ENCODE measurements around the gene HCN3.
"Not testable (repeated sequence)": the region's sequence is repeated elsewhere in the genome, so short reads cannot be mapped to it uniquely, and the experiment has no call there.

The HCN3 gene

DNA sequence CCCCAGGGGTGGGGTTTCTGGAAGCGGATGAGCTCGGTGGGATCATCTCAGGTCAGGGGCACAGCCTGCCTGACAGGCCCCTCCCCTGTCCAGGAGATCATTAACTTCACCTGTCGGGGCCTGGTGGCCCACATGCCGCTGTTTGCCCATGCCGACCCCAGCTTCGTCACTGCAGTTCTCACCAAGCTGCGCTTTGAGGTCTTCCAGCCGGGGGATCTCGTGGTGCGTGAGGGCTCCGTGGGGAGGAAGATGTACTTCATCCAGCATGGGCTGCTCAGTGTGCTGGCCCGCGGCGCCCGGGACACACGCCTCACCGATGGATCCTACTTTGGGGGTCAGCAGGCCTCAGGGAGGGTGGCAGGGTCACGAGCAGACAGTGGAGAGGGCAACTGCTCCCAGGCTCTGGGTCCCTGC, 8.4 kb downstream of the HCN3 start:
- DNase-seq: no peak

DNA sequence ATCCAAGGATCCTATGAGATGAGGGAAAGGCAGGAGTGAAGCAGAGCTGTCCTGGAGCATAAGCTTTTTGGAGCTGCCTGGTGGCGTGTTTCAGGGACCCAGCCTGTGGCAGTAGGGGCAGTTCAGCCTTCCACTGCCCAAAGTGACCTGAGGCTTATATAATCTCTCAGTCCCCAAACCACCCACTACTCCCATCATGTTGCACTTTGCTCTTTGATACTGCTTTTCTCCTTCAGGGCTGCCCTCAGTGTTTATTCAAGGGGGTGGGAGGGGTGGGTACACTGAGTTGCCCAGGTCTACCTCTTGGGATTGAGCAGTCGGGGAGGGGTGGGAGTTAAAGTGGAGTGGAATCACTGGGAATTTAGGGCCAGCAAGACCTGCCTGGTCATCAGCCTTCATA, 9.3 kb downstream of the HCN3 start:
- DNase-seq: no peak

- no peak for DNase-seq
These were observed 10.8 kb downstream of the HCN3 start for GRCh38 chr1:155287987-155288543.

- not testable (repeated sequence) for DNase-seq
These were observed 13.7 kb downstream of the HCN3 start for GRCh38 chr1:155291006-155291405.

- DNase-seq: no peak
These were observed 16.0 kb downstream of the HCN3 start for GRCh38 chr1:155293086-155293749.

DNA sequence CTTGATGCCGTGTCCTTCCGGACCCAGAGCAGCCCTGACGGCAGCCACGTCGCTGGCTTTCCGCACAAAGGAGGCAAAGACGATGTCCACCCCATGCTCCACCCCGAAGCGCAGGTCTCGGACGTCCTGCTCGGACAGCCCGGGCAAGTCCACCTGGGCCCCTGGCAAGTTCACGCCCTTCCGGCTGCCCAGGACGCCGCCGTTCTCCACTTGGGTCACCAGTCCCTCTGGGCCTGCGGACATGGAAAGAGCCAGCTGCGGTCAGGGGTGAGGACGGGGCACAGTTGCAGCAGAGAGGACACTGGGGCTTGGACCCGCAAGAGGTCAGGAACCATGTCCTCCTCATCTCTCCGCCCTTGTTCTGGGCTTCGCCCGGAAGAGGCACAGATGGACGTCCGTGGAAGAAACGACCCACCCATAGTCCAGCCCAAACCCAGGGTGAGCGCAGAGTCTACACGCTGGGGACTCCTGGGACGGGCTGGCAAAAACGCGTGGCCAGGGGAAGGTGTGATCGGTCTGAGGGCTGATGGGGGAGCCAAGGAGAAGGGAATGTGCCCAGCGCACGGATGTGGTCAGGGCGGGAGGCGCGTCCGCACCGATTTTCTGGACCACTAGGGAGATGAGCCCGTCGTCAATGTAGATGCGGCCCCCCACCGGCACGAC, 17.4 kb downstream of the HCN3 start:
- DNase-seq: no peak

GRCh38 chr1:155295183-155295941, 18.1 kb downstream of the HCN3 start:
- no peak for DNase-seq

DNA sequence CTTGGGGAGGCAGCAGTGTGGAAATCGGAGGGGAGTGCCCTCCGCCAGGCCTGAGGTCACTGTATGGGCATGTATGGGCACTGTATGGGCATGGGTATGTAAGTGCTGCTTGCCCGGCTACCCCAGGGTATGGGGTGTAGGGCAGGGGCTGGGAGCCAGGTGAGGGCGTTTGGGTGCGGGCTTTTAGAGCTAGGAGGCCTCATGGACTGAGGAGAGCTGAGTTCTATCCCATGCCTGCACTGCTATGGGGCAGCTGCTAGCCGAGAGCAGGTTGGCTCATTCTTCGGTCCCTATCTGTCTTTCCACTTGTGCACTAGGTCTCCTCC, 18.6 kb downstream of the HCN3 start:
- DNase-seq: no peak

GRCh38 chr1:155296661-155297060, 19.4 kb downstream of the HCN3 start:
- DNase-seq: no peak

- DNase-seq: no peak
These were observed 20.1 kb downstream of the HCN3 start for GRCh38 chr1:155297384-155297783.

DNA sequence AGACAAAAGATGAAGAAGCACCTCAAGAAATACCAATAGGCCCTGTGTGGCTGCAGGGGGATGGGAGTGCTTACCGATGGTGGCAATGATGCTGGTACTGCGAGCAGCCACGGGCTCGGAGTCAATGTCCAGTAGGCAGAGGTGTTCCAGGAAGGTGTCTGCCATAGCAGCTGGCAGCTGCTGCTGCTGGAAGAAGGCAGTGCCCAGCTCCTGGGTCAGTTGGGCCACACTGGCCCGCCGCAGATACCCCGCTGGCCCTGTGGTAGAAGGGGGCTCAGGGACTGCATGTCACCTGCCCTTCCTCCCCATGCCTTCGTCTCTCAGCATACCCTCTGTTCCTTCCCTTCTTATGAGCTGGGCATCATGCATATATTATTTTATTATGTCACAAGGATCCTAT, 22.8 kb downstream of the HCN3 start:
- no peak for DNase-seq

DNA sequence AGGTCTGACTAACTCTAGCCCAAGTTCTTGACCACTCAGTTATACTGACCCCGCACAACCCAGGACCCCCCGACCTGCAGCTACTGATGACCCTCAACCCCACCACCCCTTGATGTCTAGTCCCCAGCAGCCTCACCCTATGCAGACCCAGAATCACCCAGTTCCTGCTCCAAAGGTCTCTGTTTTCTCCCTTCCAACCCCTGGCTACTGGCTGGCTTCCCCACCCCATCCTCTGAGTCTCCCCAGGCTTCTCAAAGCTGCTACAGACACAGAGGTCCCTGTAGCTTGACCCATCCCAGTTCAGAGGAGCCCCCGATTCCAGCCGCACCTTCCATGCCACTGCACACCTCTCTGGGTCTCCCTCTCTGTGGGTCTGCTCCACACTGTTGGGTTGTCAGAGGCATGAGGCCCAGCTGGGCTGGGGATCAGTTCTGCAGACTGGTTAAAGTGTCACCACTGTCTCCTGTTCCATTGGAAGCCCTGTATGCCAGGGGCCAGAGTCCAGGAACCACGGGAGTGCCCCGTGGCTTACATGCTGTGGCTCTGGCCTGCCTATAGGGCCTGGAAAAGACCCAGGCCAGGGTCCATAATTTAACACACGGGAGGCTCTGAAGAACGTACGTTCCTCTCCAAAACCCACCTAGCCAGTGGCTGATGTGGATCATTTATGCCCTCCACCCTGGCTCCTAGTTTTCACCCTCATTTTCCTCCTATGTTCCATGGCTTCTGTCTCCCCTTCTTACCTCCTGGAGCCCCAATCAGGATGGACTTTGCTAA, 23.5 kb downstream of the HCN3 start:
- no peak for DNase-seq

- no peak for DNase-seq
These were observed 24.1 kb downstream of the HCN3 start, which contains the start of gene PKLR for GRCh38 chr1:155301342-155301841. TSS of gene PKLR (minus strand) at chr1:155301438. CDS start at chr1:155301395, 43 bp downstream.

- DNase-seq: no peak
These were observed 27.3 kb downstream of the HCN3 start for GRCh38 chr1:155304558-155305063.

DNA sequence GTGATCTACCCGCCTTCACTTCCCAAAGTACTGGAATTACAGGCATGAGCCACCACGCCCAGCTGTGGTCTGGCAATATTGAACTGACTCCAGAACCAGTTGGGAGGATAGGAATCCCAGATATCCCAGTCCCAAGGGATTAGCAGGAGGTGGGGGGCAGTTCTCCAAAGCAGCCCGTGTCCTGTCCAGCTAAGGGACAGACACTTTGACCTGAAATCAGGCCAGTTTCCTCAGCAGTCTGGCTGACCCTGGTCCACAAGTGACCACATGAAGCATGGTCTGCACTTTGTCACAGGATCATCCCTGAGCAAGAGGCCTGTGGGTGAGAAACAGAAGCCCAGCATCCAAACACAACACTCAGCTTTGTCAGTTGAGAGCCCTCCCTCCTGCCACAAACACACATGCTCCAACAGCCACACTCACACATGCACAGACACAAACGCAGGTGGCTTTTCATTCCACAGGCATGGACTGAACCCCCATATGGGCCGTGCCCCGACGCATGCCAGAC, 28.7 kb downstream of the HCN3 start:
- DNase-seq: no peak

DNA sequence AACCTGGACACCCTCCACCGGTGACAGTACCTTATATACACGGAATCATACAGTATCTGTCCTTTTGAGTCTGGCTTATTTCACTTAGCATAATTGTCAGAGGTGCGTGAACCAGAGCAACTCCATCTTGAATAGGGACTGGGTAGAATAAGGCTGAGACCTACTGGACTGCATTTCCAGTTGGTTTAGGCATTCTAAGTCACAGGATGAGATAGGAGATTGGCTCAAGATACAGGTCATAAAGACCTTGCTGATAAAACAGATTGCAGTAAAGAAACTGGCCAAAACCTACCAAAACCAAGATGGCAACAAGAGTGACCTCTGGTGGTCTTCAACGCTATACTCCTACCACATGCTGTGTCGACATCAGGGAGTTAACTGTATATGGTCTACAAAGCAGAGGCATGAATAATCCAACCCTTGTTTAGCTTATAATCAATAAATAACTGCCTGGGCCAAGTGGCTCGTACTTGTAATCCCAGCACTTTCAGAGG, 30.0 kb downstream of the HCN3 start:
- DNase-seq: no peak

GRCh38 chr1:155308493-155309422, 31.5 kb downstream of the HCN3 start, which contains the start of gene FDPS:
TSS of gene FDPS (plus strand) at chr1:155308866. CDS start at chr1:155309790, 924 bp downstream.
- peak; percentile 95 to 97 for DNase-seq

GRCh38 chr1:155309423-155310021, 32.3 kb downstream of the HCN3 start:
- DNase-seq: no peak

GRCh38 chr1:155313261-155313660, 36.0 kb downstream of the HCN3 start:
- no peak for DNase-seq

- DNase-seq: no peak
These were observed 39.7 kb downstream of the HCN3 start for GRCh38 chr1:155316922-155317321.

Measured in activated CD4-positive, alpha-beta T cell treated with anti-CD3 and anti-CD28 coated beads for 4 hours (primary cell).